Endothelial cell of umbilical vein (primary cell): ENCODE results near the gene KRTAP10-7. TPM values are rescaled to one million over a fixed set of nuclear protein-coding genes. Genes with fewer than 3 reads are reported as not detected.

Source experiments
- BruUV-seq: library from RNA; stranded (reverse); fragments of 400-500 nt; replicated peaks from 2 replicates; lab custom pipeline; 2021; lab: Mats Ljungman, UMichigan
- CTCF ChIA-PET: fragments of 300-600, 350-600 bp; sonication (Branson Sonifier 250); formaldehyde crosslinking; loops from one replicate; lab custom pipeline; 2021; ENCODE audit warnings: antibody characterized with exemption, inconsistent platforms; lab: Charles Lee
- POLR2A ChIA-PET: fragments of 300-600, 350-600 bp; sonication (Branson Sonifier 250); formaldehyde crosslinking; loops from one replicate; lab custom pipeline; 2021; ENCODE audit warnings: antibody characterized with exemption, inconsistent platforms; lab: Charles Lee
- DNase-seq: peaks from one replicate; pipeline ENCODE4 v3.0.0-alpha.2; 2011; ENCODE audit warnings: low read depth, low spot score
- FAIRE-seq: peaks from 2 replicates; lab custom pipeline; 2011; peaks lifted over from hg19 to GRCh38; lab: Jason Lieb, UNC
- H2AFZ ChIP-seq: 2 replicates; pipeline ENCODE4 v1.6.0; 2012; ENCODE audit warnings: low read depth, low read length, control low read depth, inconsistent platforms
- H3K27ac ChIP-seq: 2 replicates; pipeline ENCODE4 v1.5.1; 2011; ENCODE audit warnings: low read depth, mild to moderate bottlenecking, control low read depth, low read length, moderate library complexity; ENCODE audit not compliant: insufficient read depth
- H3K27me3 ChIP-seq, 2 experiments: 2 replicates each; pipeline versions ENCODE4 v1.6.0 to v1.6.1; 2011; ENCODE audit warnings: low read length in 2 of 2, mixed read lengths in 1 of 2; ENCODE audit not compliant: control insufficient read depth in 2 of 2, insufficient read depth in 2 of 2
- H3K36me3 ChIP-seq, 2 experiments: 2 replicates in 1 of 2; 3 replicates in 1 of 2; pipeline ENCODE4 v1.5.1; 2011; ENCODE audit warnings: low read length in 2 of 2, mild to moderate bottlenecking in 1 of 2, moderate library complexity in 1 of 2; ENCODE audit not compliant: control insufficient read depth in 2 of 2, insufficient read depth in 2 of 2; ENCODE audit errors: extremely low read depth in 1 of 2
- H3K4me1 ChIP-seq: 3 replicates; pipeline ENCODE4 v1.5.1; 2011; ENCODE audit warnings: mild to moderate bottlenecking, low read length; ENCODE audit not compliant: control insufficient read depth, insufficient read depth; ENCODE audit errors: extremely low read depth
- H3K4me2 ChIP-seq: 2 replicates; pipeline ENCODE4 v1.6.1; 2011; ENCODE audit warnings: low read length, control low read depth, mixed read lengths; ENCODE audit not compliant: insufficient read depth
- H3K4me3 ChIP-seq, 3 experiments: fragments of 200-600 bp in 1 of 3; sonication (generic), shearing (Covaris generic) in 1 of 3; replicated peaks in 1 of 3; 2 replicates each; pipeline ENCODE4 v1.5.1; 2011 to 2016; ENCODE audit warnings: control low read depth in 3 of 3, low read length in 3 of 3, mild to moderate bottlenecking in 2 of 3, inconsistent platforms in 1 of 3, low read depth in 1 of 3, moderate library complexity in 1 of 3; ENCODE audit not compliant: insufficient read depth in 1 of 3
- H3K79me2 ChIP-seq: 2 replicates; pipeline ENCODE4 v1.6.0; 2012; ENCODE audit warnings: low read length, inconsistent platforms; ENCODE audit not compliant: control insufficient read depth, insufficient read depth
- H3K9ac ChIP-seq: replicated peaks from 2 replicates; pipeline ENCODE3; 2011; ENCODE audit warnings: low read length, control low read depth; ENCODE audit not compliant: insufficient read depth; ENCODE audit errors: extremely low read depth
- H3K9me1 ChIP-seq: replicated peaks from 3 replicates; pipeline ENCODE4 v1.6.0; 2011; ENCODE audit warnings: mild to moderate bottlenecking, low read length; ENCODE audit not compliant: control insufficient read depth, insufficient read depth; ENCODE audit errors: extremely low read depth
- H3K9me3 ChIP-seq: replicated peaks from 2 replicates; pipeline ENCODE4 v1.5.1; 2012; ENCODE audit warnings: low read length, inconsistent platforms; ENCODE audit not compliant: control insufficient read depth, insufficient read depth
- H4K20me1 ChIP-seq: replicated peaks from 2 replicates; pipeline ENCODE3; 2011; ENCODE audit warnings: mild to moderate bottlenecking, low read length; ENCODE audit not compliant: control insufficient read depth, insufficient read depth; ENCODE audit errors: extremely low read depth
- EZH2 ChIP-seq: IDR thresholded peaks from 2 replicates; pipeline ENCODE4 v1.6.1; 2012; ENCODE audit warnings: borderline replicate concordance, low read depth, mild to moderate bottlenecking, moderate library complexity, low read length, inconsistent platforms; ENCODE audit not compliant: severe bottlenecking
- FOS ChIP-seq: IDR thresholded peaks from 2 replicates; pipeline ENCODE4 v1.6.1; 2011; ENCODE audit warnings: mild to moderate bottlenecking, low read length, moderate library complexity, borderline replicate concordance; ENCODE audit not compliant: insufficient read depth
- GATA2 ChIP-seq: IDR thresholded peaks from 2 replicates; pipeline ENCODE4 v1.7.0; 2011; ENCODE audit warnings: low read depth, mild to moderate bottlenecking, moderate library complexity, mixed read lengths, low read length; ENCODE audit not compliant: insufficient read length, insufficient read depth
- JUN ChIP-seq: IDR thresholded peaks from 2 replicates; pipeline ENCODE4 v1.6.1; 2011; ENCODE audit warnings: borderline replicate concordance, low read depth; ENCODE audit not compliant: insufficient read length, insufficient read depth
- MAX ChIP-seq: IDR thresholded peaks from 2 replicates; pipeline ENCODE4 v1.6.1; 2011; ENCODE audit not compliant: insufficient read depth, insufficient read length
- MYC ChIP-seq: IDR thresholded peaks from one replicate; pipeline ENCODE4 v1.6.1; 2011; ENCODE audit warnings: mild to moderate bottlenecking, low read depth, low read length
- POLR2A ChIP-seq: IDR thresholded peaks from 2 replicates; pipeline ENCODE4 v1.6.1; 2012; ENCODE audit warnings: low read depth, mild to moderate bottlenecking, control low read depth, low read length
- POLR2AphosphoS5 ChIP-seq: IDR thresholded peaks from 2 replicates; pipeline ENCODE4 v1.6.1; 2012; ENCODE audit warnings: low read depth, mild to moderate bottlenecking, control low read depth, low read length, moderate library complexity; ENCODE audit not compliant: insufficient read depth
- dilution Hi-C: fragments of 300-500 bp; cut with MboI; formaldehyde crosslinking; loops from one replicate; pipeline ENCODE4 v1.15.0; 2019; ENCODE audit warnings: low sequenced_read_pairs; ENCODE audit not compliant: extremely low pct_ligation_motif_present
- intact Hi-C: fragments of 100-400 bp; cut with micrococcal nuclease; formaldehyde crosslinking; loops from one replicate; pipeline ENCODE4 v1.10.0; 2022
- polyA plus RNA-seq, 4 experiments: library from polyadenylated mRNA; depleted of rRNA in 3 of 4; stranded (reverse) in 3 of 4; unstranded in 1 of 4; fragments of >200 nt; gene quantifications; 2 replicates each; pipeline versions ENCODE4 v1.2.1 to v1.2.3, GENCODE V29; 2011 to 2012; ENCODE audit warnings: missing spikeins in 1 of 4
- total RNA-seq: library from RNA; stranded (reverse); gene quantifications from 2 replicates; pipeline ENCODE4 v1.2.3, GENCODE V29; 2021
- TF ChIP-seq, protein P1 (sequence below), 2 donors: IDR thresholded peaks; 1 replicate in 1 of 2; 2 replicates in 1 of 2; pipeline ENCODE4 v1.5.1; 2011; ENCODE audit warnings: low read length in 2 of 2, mild to moderate bottlenecking in 2 of 2, moderate library complexity in 2 of 2, control low read depth in 1 of 2, inconsistent platforms in 1 of 2, low read depth in 1 of 2; ENCODE audit not compliant: insufficient read depth in 1 of 2; ENCODE audit errors: extremely low read depth in 1 of 2

Gene KRTAP10-7
- total and polyA plus RNA-seq, 2 donors (not counting 3 experiments of a cell fraction or from before 2014, with no cell fraction given), result not detected

DNA sequence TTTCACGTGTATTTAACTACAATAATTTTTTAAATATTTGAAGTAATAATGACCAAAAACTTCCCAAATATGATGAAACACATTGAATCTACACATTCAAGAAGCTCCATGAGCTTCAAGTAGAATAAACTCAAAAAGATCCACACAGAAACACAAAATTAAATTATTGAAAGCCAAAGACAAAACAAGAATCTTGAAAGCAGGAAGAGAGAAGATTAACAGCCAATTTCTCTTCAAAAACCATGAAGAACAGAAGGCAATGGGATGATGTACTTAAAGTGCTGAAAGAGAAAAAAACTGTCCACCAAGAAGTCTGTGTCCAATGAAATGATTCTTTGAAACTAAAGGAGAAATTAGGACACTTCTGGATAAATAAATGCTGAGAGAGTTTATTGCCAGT is 31.7 kb downstream of the KRTAP10-7 start:
- no peak for FAIRE-seq
- Histone ChIP-seq H3K36me3 (no peaks in the 10 kb centered on the region), H3K4me1 (no peaks in the 10 kb centered on the region), H2AFZ (no peak overlapping the region), H3K27ac (no peak overlapping the region), H3K9me3 (no peaks in the 10 kb centered on the region), H3K4me2 (no peak overlapping the region), H3K4me3 (no peak overlapping the region), H3K9me1 (no peaks in the 10 kb centered on the region), H4K20me1 (no peaks in the 10 kb centered on the region), H3K9ac (no peak overlapping the region), H3K27me3 (no peaks in the 10 kb centered on the region), H3K79me2 (no peaks in the 10 kb centered on the region)
- DNase-seq, result no peak
- BruUV-seq, result no TSS peak
- ChIA-PET CTCF (no interaction called here), POLR2A (no interaction called here)
- intact Hi-C loops (no loop called here), dilution Hi-C loops (no loop called here)
- no peak for TF ChIP-seq GATA2
- no peak for TF ChIP-seq EZH2
- no peak for TF ChIP-seq JUN
- TF ChIP-seq POLR2AphosphoS5, result no peak
- TF ChIP-seq MYC, result no peak
- TF ChIP-seq MAX, result no peak
- no peak for TF ChIP-seq POLR2A
- TF ChIP-seq, protein P1, sequence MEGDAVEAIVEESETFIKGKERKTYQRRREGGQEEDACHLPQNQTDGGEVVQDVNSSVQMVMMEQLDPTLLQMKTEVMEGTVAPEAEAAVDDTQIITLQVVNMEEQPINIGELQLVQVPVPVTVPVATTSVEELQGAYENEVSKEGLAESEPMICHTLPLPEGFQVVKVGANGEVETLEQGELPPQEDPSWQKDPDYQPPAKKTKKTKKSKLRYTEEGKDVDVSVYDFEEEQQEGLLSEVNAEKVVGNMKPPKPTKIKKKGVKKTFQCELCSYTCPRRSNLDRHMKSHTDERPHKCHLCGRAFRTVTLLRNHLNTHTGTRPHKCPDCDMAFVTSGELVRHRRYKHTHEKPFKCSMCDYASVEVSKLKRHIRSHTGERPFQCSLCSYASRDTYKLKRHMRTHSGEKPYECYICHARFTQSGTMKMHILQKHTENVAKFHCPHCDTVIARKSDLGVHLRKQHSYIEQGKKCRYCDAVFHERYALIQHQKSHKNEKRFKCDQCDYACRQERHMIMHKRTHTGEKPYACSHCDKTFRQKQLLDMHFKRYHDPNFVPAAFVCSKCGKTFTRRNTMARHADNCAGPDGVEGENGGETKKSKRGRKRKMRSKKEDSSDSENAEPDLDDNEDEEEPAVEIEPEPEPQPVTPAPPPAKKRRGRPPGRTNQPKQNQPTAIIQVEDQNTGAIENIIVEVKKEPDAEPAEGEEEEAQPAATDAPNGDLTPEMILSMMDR (IDR thresholded peaks at IDR 0.05; ENCODE audit: extremely low read depth in 1 of 2, insufficient read depth in 1 of 2, low read depth in 1 of 2, low read length in 2 of 2), result no peak
- no peak for TF ChIP-seq FOS
